BE2C (cell line): ENCODE measurements around the gene NLGN1.

ENCODE experiments used
- DNase-seq: peaks from one replicate; pipeline ENCODE4 v3.0.0-alpha.2; 2020
- H3K27me3 ChIP-seq: fragments of 250-450 bp; sonication (Bioruptor Pico); 2 replicates; pipeline ENCODE4 v1.5.1; 2020; ENCODE audit warnings: mild to moderate bottlenecking
- H3K36me3 ChIP-seq: fragments of 250-450 bp; sonication (Bioruptor Pico); 2 replicates; pipeline ENCODE4 v1.5.1; 2020; ENCODE audit warnings: mild to moderate bottlenecking
- H3K4me1 ChIP-seq: fragments of 250-450 bp; sonication (Bioruptor Pico); 2 replicates; pipeline ENCODE4 v1.5.1; 2020
- H3K4me3 ChIP-seq: 2 replicates; pipeline ENCODE4 v1.5.1; 2011; ENCODE audit warnings: low read depth, low read length
- H3K9me3 ChIP-seq: fragments of 250-450 bp; sonication (Bioruptor Pico); 2 replicates; pipeline ENCODE4 v1.5.1; 2020
- CTCF ChIP-seq: IDR thresholded peaks from 2 replicates; pipeline ENCODE4 v1.5.1; 2012; ENCODE audit warnings: mild to moderate bottlenecking, low read depth, low read length

The NLGN1 gene

GRCh38 chr3:174101244-174101643 is 703.7 kb downstream of the NLGN1 start:
- Histone ChIP-seq H3K27me3 (no peaks in the 10 kb centered on the region), H3K4me1 (no peaks in the 10 kb centered on the region), H3K36me3 (no peaks in the 10 kb centered on the region), H3K4me3 (no peak overlapping the region), H3K9me3 (no peaks in the 10 kb centered on the region)
- TF ChIP-seq CTCF, result no peak
- no peak for DNase-seq

GRCh38 chr3:174102274-174102673 is 704.7 kb downstream of the NLGN1 start:
- H3K4me1 ChIP-seq, result no peaks in the 10 kb centered on the region
- no peak for TF ChIP-seq CTCF
- DNase-seq, result no peak
- no peaks in the 10 kb centered on the region for H3K9me3 ChIP-seq
- no peak overlapping the region for H3K4me3 ChIP-seq
- H3K27me3 ChIP-seq, result no peaks in the 10 kb centered on the region
- H3K36me3 ChIP-seq, result no peaks in the 10 kb centered on the region

- Histone ChIP-seq H3K9me3 (no peaks in the 10 kb centered on the region), H3K4me1 (no peaks in the 10 kb centered on the region), H3K27me3 (no peaks in the 10 kb centered on the region), H3K36me3 (no peaks in the 10 kb centered on the region), H3K4me3 (no peak overlapping the region)
- TF ChIP-seq CTCF, result no peak
- DNase-seq, result no peak
Observed at GRCh38 chr3:174102866-174103265, 705.3 kb downstream of the NLGN1 start.

- H3K4me1 ChIP-seq, result no peaks in the 10 kb centered on the region
- DNase-seq, result no peak
- H3K9me3 ChIP-seq, result no peaks in the 10 kb centered on the region
- TF ChIP-seq CTCF, result no peak
- H3K27me3 ChIP-seq, result no peaks in the 10 kb centered on the region; the same call in 1 of the 2 replicates
- no peak overlapping the region for H3K4me3 ChIP-seq
- H3K36me3 ChIP-seq, result no peaks in the 10 kb centered on the region
Observed at GRCh38 chr3:174110761-174111160, 713.2 kb downstream of the NLGN1 start.

- H3K4me1 ChIP-seq, result no peaks in the 10 kb centered on the region
- H3K4me3 ChIP-seq, result no peak overlapping the region
- no peaks in the 10 kb centered on the region for H3K36me3 ChIP-seq
- no peaks in the 10 kb centered on the region; the same call in 1 of the 2 replicates for H3K27me3 ChIP-seq
- TF ChIP-seq CTCF, result no peak
- H3K9me3 ChIP-seq, result no peaks in the 10 kb centered on the region
- no peak for DNase-seq
Observed at GRCh38 chr3:174111776-174112175, 714.2 kb downstream of the NLGN1 start.

GRCh38 chr3:174116421-174116820 is 718.9 kb downstream of the NLGN1 start:
- no peak for DNase-seq
- no peaks in the 10 kb centered on the region for H3K27me3 ChIP-seq
- H3K9me3 ChIP-seq, result no peaks in the 10 kb centered on the region
- no peaks in the 10 kb centered on the region for H3K4me1 ChIP-seq
- no peak overlapping the region for H3K4me3 ChIP-seq
- TF ChIP-seq CTCF, result no peak
- no peaks in the 10 kb centered on the region for H3K36me3 ChIP-seq
